DOHH2 (cell line): ENCODE results near the gene ZNF346.
A peak's percentile ranks its signal among the peaks of the same experiment; 100 is the strongest.

Experiments used
- H3F3A ChIP-seq: fragments of 200-600 bp; sonication (generic), shearing (Covaris generic); 2 replicates; pipeline ENCODE4 v1.6.0; 2016; ENCODE audit warnings: antibody characterized with exemption, mild to moderate bottlenecking; ENCODE audit not compliant: control insufficient read depth, insufficient read depth
- H3K27ac ChIP-seq: fragments of 200-600 bp; sonication (generic); 2 replicates; pipeline ENCODE4 v1.5.1; 2014; ENCODE audit warnings: low read depth, mild to moderate bottlenecking, low read length, moderate library complexity
- H3K27me3 ChIP-seq: fragments of 200-600 bp; sonication (generic); 2 replicates; pipeline ENCODE4 v1.6.1; 2014; ENCODE audit warnings: mild to moderate bottlenecking, low read length, mixed read lengths; ENCODE audit not compliant: control insufficient read depth
- H3K36me3 ChIP-seq: fragments of 200-600 bp; sonication (generic); 2 replicates; pipeline ENCODE4 v1.6.1; 2014; ENCODE audit warnings: mild to moderate bottlenecking, low read length, moderate library complexity, mixed read lengths; ENCODE audit not compliant: control insufficient read depth
- H3K4me1 ChIP-seq: fragments of 200-600 bp; sonication (generic); 2 replicates; pipeline ENCODE4 v1.6.1; 2014; ENCODE audit warnings: mild to moderate bottlenecking, low read length, mixed read lengths; ENCODE audit not compliant: control insufficient read depth
- H3K4me2 ChIP-seq: fragments of 200-600 bp; sonication (generic); 2 replicates; pipeline ENCODE4 v1.6.0; 2014; ENCODE audit warnings: mild to moderate bottlenecking, low read length, moderate library complexity
- H3K4me3 ChIP-seq: fragments of 200-600 bp; sonication (generic); 2 replicates; pipeline ENCODE4 v1.5.1; 2014; ENCODE audit warnings: mild to moderate bottlenecking, low read length, mixed read lengths
- H3K79me2 ChIP-seq: fragments of 200-600 bp; sonication (generic); 2 replicates; pipeline ENCODE4 v1.6.1; 2014; ENCODE audit warnings: mild to moderate bottlenecking, low read length, mixed read lengths; ENCODE audit not compliant: control insufficient read depth
- H3K9me2 ChIP-seq: fragments of 200-600 bp; sonication (generic); replicated peaks from 2 replicates; pipeline ENCODE4 v1.6.1; 2014; ENCODE audit warnings: mild to moderate bottlenecking, low read length, mixed read lengths; ENCODE audit not compliant: control insufficient read depth
- H3K9me3 ChIP-seq: fragments of 200-600 bp; sonication (generic); 2 replicates; pipeline ENCODE4 v1.6.1; 2014; ENCODE audit warnings: antibody characterized with exemption, low read length, mixed read lengths; ENCODE audit not compliant: control insufficient read depth, insufficient read depth
- H4K20me1 ChIP-seq: fragments of 200-600 bp; sonication (generic); 2 replicates; pipeline ENCODE4 v1.6.0; 2014; ENCODE audit warnings: low read depth, mild to moderate bottlenecking, antibody characterized with exemption, low read length, moderate library complexity; ENCODE audit not compliant: control insufficient read depth, insufficient read depth
- EZH2phosphoT487 ChIP-seq: fragments of 200-600 bp; sonication (generic); IDR thresholded peaks from 2 replicates; pipeline ENCODE4 v1.6.1; 2017; ENCODE audit warnings: borderline replicate concordance, mild to moderate bottlenecking, antibody characterized with exemption, low read length, moderate library complexity, mixed read lengths
- TF ChIP-seq, protein P1 (sequence below): fragments of 200-600 bp; sonication (generic); IDR thresholded peaks from one replicate; pipeline ENCODE4 v1.5.1; 2014; ENCODE audit warnings: antibody characterized with exemption, mild to moderate bottlenecking, low read depth, low read length; ENCODE audit not compliant: poor library complexity, severe bottlenecking

The ZNF346 gene

DNA sequence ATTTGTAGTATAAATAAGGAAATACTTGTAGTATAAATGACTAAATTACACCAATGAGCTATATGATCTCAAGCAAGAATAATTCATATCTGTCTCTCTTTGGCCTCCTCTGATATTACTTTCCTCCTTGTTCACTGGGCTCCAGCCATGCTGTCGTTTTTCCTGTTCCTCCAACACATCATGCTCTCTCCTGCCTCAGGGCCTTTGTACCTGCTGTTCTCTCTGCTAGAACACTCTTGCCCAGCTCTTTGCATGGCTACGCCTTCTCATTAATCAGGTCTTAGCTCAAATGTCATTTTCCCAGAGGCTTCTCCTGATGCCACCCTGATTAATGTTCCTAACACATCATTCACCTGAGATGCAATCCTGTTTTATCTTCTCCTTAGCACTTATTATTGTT, 2.5 kb upstream of the ZNF346 start:
- Histone ChIP-seq H3K79me2 (peaks cover 43% of the 10 kb centered on the region), H3F3A (no peaks in the 10 kb centered on the region), H3K36me3 (peaks cover 15% of the 10 kb centered on the region), H3K4me1 (peaks cover 26% of the 10 kb centered on the region), H3K27ac (no peak overlapping the region), H4K20me1 (no peaks in the 10 kb centered on the region), H3K9me2 (no peaks in the 10 kb centered on the region), H3K4me3 (no peak overlapping the region), H3K4me2 (no peak overlapping the region), H3K27me3 (no peaks in the 10 kb centered on the region), H3K9me3 (no peaks in the 10 kb centered on the region)
- no peak for TF ChIP-seq EZH2phosphoT487
- TF ChIP-seq, protein P1, sequence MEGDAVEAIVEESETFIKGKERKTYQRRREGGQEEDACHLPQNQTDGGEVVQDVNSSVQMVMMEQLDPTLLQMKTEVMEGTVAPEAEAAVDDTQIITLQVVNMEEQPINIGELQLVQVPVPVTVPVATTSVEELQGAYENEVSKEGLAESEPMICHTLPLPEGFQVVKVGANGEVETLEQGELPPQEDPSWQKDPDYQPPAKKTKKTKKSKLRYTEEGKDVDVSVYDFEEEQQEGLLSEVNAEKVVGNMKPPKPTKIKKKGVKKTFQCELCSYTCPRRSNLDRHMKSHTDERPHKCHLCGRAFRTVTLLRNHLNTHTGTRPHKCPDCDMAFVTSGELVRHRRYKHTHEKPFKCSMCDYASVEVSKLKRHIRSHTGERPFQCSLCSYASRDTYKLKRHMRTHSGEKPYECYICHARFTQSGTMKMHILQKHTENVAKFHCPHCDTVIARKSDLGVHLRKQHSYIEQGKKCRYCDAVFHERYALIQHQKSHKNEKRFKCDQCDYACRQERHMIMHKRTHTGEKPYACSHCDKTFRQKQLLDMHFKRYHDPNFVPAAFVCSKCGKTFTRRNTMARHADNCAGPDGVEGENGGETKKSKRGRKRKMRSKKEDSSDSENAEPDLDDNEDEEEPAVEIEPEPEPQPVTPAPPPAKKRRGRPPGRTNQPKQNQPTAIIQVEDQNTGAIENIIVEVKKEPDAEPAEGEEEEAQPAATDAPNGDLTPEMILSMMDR: no peak

DNA sequence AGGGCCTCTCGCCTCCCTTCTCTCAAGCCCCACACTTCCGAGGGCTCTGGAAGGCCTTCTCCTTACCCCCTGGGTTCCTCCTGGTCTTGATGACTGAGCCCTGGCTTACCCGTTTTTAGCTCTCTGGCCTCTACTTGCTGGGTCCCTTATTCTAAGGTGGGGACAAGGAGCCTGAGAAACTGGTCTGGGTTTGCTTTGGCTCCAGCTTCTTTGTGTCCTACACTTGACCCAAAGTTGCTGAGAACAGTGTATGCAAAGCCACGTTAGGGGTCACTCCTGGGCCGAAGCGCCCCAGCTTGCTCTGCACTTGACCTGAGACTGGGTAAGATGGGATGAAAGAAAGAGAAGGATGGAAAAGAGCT, 788 bp downstream of the ZNF346 start:
- H3K27ac ChIP-seq: peak overlapping the region; percentile 54
- no peaks in the 10 kb centered on the region for H3K9me3 ChIP-seq
- H3K4me1 ChIP-seq: peaks cover 31% of the 10 kb centered on the region
- H3K36me3 ChIP-seq: peaks cover 28% of the 10 kb centered on the region
- H3K9me2 ChIP-seq: no peaks in the 10 kb centered on the region
- peaks cover 72% of the 10 kb centered on the region for H3K79me2 ChIP-seq
- H3K27me3 ChIP-seq: no peaks in the 10 kb centered on the region
- H4K20me1 ChIP-seq: no peaks in the 10 kb centered on the region
- H3F3A ChIP-seq: no peaks in the 10 kb centered on the region
- no peak for TF ChIP-seq EZH2phosphoT487
- TF ChIP-seq, protein P1: no peak
- H3K4me2 ChIP-seq: peak overlapping the region; percentile 92
- peak overlapping the region; percentile 83 for H3K4me3 ChIP-seq

DNA sequence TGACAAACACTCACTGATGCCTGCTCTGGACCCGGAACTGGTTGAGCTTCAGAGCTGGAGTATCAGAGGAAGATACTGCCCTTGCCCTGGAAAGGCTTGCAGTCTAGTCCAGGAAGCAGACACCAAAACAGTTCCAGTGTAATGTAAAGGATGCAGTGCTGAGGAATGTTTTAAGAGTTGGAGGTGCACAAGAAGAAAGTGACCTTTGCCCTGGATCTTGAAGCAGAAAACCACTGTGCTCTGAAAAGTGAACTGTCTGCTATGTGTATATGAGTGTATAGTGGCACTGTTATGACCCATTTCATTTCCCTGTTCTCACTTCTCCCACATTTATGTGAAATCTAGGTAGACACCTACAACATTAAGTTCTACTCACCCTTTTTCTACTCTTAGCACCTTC, 2.1 kb downstream of the ZNF346 start:
- Histone ChIP-seq H4K20me1 (no peaks in the 10 kb centered on the region), H3K4me2 (peak overlapping the region; percentile 46), H3K36me3 (peaks cover 36% of the 10 kb centered on the region), H3F3A (no peaks in the 10 kb centered on the region), H3K4me3 (peak overlapping the region; percentile 16; the same call in 1 of the 2 replicates), H3K27me3 (no peaks in the 10 kb centered on the region), H3K79me2 (peaks cover 81% of the 10 kb centered on the region), H3K9me2 (no peaks in the 10 kb centered on the region), H3K9me3 (no peaks in the 10 kb centered on the region), H3K27ac (no peak overlapping the region), H3K4me1 (peaks cover 31% of the 10 kb centered on the region)
- TF ChIP-seq, protein P1: no peak
- no peak for TF ChIP-seq EZH2phosphoT487

DNA sequence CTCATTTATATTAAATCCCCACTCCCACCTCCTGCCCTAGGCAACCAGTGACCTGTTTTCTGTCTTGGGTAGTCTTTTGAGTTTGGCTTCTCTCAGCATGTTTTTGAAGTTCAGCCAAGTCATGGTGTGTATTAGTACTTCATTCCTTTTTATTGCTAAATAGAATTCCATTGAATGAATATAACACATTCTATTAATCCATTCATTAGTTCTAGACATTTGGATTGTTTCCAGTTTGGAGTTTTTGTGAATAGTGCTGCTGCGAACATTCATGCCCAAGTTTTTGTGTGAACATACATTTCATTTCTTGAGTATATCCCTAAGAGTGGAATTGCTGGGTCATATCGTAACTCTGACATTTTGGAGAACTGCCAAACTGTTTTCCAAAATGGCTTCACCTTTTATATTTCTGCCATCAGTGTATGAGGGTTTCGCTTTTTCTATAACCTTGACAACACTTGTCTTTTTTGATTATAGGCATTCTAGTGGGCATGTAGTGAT, 2.7 kb downstream of the ZNF346 start:
- TF ChIP-seq EZH2phosphoT487: no peak
- TF ChIP-seq, protein P1: no peak
- no peaks in the 10 kb centered on the region for H3K9me2 ChIP-seq
- no peaks in the 10 kb centered on the region for H3F3A ChIP-seq
- H3K79me2 ChIP-seq: peaks cover 87% of the 10 kb centered on the region
- no peaks in the 10 kb centered on the region for H3K9me3 ChIP-seq
- H4K20me1 ChIP-seq: no peaks in the 10 kb centered on the region
- H3K4me3 ChIP-seq: no peak overlapping the region
- peaks cover 31% of the 10 kb centered on the region for H3K4me1 ChIP-seq
- H3K4me2 ChIP-seq: peak overlapping the region; percentile 46
- no peak overlapping the region for H3K27ac ChIP-seq
- peaks cover 39% of the 10 kb centered on the region for H3K36me3 ChIP-seq
- no peaks in the 10 kb centered on the region for H3K27me3 ChIP-seq
